Activated CD8-positive, alpha-beta memory T cell treated with anti-CD3 and anti-CD28 coated beads, Interleukin-2, amount 50 U/mL, for 4 hours (primary cell): Measurements from ENCODE around the gene NUDCD3.

Experiments
- DNase-seq: peaks from one replicate; pipeline ENCODE4 v3.0.0-alpha.2; 2020

Gene NUDCD3

GRCh38 chr7:44347546-44348114, 142.8 kb downstream of the NUDCD3 start:
- no peak for DNase-seq

DNA sequence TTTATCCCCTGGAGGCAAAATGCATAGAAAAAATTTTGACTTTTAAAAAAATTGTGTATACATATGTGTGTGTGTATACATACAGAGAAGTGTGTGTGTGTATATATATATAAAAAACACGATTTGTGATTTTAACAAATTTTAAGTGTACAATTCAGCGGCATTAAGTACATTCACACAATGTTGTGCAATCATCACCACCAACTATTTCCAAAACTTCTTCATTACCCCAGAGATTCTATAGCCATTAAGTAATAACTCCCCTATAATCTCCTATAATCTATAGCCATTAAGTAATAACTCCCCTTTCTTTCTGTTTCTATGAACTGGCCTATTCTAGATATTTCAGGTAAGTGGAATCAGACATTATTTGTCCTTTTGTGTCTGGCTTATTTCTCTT, 144.4 kb downstream of the NUDCD3 start:
- DNase-seq: no peak

- DNase-seq: no peak
Measured at GRCh38 chr7:44341401-44341800, 149.1 kb downstream of the NUDCD3 start.

- no peak for DNase-seq
Measured at GRCh38 chr7:44338600-44338999, 151.9 kb downstream of the NUDCD3 start.

GRCh38 chr7:44336491-44336890, 154.0 kb downstream of the NUDCD3 start:
- DNase-seq: no peak

DNA sequence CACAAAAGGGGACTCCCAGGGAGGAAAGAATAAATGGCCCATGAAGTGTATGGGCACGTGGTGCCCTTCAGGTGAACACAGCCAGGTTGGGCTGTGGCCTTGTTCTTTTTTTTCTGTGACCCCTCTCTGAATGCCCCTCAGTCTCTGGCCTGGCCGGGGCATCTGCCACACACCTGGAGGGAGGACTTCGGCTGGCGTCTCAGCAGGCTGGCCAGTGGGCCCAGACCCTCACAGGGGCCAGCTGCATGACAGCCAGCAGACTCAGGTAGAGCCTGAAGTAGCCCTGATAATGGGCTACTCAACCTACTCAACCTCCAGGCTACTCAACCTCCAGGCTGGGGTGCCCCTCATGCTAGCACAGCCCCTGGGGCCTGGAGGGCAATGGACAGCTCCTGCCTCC, 155.3 kb downstream of the NUDCD3 start:
- no peak for DNase-seq

GRCh38 chr7:44334734-44335097, 155.7 kb downstream of the NUDCD3 start:
- no peak for DNase-seq

- DNase-seq: no peak
Measured at GRCh38 chr7:44333911-44334733, 156.3 kb downstream of the NUDCD3 start.

DNA sequence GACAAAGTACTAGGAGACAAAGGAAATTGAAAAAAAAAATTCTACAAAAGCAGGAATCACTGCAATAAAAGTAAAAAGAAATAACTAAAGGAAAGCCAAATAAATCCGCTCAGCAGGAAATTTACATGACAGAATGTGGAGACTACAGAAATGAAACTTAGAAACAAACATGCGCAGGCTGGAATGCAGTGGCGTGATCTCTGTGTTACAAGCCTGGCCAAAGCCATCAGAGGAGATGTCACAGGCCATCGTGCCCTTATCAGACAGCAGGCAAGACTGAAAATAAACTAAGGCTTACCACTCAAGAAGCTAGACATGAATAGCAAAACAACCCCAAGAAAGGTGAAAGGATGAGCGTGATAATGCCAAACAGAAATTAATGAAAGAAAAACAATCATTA, 158.8 kb downstream of the NUDCD3 start:
- DNase-seq: no peak

DNA sequence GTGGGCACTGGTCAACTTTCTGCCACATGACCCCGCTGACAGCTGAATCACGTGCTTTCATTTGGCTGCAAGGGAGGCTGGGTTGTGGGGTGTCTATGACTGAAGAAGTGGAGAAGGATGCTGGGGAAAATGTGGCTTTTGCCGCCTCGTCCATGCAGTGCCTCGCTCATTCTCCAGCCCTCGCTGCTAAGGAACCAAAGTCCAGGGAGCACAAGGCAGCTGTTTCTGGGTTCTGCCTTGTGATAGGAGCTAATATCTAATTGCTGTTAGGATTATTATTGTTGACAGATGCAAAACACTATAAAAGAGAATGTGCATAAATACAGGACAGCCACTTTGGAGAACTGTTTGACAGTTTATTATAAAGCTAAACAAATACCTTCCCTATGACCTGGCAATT, 160.1 kb downstream of the NUDCD3 start:
- no peak for DNase-seq

- no peak for DNase-seq
Measured at GRCh38 chr7:44329888-44330287, 160.6 kb downstream of the NUDCD3 start.
